HG02970 (cell line): ENCODE measurements around the gene SNX25.

Experiments used
- ATAC-seq: cut with Tn5 transposase; IDR thresholded peaks from one replicate; pipeline ENCODE4 v1.9.1; 2021; ENCODE audit warnings: mild to moderate bottlenecking, moderate library complexity, moderate number of reproducible peaks; ENCODE audit not compliant: unreplicated experiment, low FRiP score

Gene SNX25

DNA sequence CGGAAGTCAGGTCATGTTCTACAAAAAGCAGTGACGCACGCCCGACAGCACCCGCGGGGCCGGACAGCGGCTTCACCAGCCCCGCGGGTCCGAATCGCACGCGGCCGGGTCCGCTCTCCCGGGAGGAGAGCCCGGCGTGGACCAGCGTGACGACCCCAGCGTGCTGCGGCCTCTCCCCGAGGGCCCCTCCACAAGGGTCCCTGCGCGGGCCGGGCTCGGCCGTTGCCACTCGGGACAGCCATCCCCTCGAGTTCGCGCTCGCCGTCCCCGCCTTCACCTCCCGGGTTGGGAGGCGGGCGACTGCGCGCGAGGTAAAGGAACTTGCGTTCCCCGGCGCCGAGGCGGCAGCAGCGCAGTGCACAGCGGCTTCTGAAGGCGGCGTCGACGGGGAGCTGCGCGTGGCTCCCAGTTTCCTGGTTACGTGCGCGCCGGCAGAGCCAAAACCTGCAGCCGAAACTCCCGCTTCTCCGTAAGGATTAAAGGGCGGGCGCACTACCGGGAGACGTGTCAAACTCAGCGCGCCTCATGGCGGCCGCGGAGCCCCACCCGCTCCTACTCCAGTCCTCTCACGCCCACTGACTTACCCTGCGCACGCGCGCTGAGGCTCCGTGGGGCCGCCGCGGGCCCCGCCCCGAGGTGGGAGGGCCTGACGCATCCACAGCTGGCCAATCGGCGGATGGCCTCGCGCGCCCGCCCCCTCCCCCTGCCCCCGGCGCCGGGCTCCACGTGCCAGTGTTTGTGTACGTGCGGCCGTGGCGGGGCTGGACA, 186.7 kb downstream of the SNX25 start:
- ATAC-seq: peak; percentile 85

DNA sequence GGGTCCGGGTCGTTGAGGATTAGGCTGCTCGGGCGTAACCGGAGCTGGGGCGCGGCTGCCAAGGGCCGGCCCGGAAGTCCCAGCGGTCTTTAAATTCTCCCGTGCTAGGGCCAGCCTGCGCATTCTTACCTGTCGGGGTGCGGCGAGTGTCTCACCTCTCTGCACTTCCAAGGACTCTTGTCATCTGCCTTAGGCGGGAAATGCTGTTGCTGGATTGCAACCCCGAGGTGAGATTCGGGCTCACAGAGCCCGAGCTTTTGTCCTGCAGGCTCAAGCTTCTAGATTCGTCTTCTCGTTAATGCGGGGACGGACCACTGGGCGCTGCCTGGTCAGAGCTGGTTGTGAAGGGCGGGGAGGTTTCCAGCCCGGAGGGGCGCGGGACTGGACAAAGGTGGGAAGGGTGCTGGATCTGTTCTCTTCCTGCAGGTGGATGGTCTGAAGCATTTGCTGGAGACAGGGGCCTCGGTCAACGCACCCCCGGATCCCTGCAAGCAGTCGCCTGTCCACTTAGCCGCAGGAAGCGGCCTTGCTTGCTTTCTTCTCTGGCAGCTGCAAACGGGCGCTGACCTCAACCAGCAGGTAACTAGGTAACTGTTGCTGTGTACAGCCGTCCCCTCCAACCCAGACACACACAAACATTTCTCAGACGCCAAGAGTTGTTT, 187.5 kb downstream of the SNX25 start, which contains the start of gene ANKRD37:
ANKRD37 (plus strand) TSS at position 118 of the 662 bp plus-strand sequence; CDS start at position 201, 83 bp downstream.
- ATAC-seq: no peak

DNA sequence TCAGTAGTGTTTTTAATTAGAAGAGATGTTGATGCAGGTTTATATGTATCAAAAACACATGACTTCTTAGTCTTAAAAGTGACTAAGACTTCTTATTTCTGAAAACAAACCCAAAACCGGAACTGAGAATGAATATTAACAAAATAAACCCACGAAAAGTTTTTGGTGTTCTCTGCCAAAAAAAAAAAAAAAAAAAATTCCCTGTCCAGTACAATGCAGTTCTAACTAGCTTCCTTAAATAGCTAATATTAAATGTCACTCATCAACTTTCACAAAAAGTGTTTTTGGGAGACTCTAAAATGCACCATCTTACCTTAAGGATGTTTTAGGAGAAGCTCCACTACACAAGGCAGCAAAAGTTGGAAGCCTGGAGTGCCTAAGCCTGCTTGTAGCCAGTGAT, 189.2 kb downstream of the SNX25 start:
- no peak for ATAC-seq

DNA sequence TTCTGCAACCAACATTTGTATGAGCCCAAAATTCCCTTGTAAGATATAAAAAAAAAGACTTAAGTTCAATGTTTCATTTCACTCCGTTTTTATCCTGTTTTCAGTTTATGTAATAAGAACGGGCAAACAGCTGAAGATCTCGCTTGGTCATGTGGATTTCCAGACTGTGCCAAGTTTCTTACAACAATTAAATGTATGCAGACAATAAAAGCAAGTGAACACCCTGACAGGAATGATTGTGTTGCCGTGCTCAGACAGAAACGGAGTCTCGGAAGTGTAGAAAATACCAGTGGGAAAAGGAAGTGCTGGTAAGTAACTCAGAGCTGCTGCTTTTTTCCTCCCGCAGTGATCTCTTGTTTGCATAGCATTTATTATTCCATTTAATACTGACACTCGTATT, 190.1 kb downstream of the SNX25 start:
- ATAC-seq: no peak

DNA sequence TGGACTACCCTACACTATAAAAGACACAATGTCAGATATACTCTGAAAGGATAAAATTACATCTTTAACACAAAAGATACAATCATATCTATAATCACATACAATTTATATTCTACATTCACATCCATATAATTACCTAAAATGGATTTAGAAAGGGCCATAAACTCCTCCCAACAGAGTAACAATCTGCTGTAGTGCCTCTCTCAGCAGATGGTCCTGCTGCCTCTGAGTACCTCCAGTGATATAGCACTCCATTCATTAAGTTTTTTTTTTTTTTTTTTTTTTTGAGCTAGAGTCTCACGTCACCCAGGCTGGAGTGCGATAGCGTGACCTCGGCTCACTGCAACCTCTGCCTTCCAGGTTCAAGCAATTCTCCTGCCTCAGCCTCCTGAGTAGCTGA, 194.6 kb downstream of the SNX25 start:
- no peak for ATAC-seq

DNA sequence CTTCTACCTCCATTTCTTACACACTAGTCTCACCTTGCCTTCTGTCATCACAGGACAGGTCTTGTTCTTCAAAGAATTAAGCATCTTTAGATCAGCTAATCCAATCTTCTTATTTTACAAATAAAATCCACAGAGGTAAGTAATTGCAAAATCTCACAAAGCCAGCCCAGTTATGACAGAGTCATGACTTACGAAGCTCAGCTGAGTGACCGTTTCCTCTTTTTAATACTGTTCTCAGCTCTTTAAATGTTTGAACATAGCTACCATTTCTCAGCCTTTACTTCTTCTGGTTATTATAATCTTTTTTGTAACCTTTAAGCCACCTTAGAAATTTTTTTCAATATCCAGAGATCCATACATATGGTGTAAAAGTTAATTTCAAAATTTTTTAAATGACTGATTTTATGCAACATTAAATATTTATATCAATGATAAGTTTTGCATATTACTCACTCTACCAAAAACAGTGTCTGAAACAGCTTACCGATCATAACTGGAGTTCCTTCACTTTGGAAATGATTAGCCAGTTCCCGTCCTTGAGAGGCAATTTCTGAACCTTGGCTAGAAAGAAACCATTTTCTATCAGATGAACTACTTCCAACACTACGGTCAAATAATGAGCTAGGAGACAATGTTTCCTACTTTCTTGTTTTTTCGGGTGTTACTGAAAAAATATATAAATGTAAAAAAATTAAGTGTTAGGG, 196.1 kb downstream of the SNX25 start:
- ATAC-seq: no peak

DNA sequence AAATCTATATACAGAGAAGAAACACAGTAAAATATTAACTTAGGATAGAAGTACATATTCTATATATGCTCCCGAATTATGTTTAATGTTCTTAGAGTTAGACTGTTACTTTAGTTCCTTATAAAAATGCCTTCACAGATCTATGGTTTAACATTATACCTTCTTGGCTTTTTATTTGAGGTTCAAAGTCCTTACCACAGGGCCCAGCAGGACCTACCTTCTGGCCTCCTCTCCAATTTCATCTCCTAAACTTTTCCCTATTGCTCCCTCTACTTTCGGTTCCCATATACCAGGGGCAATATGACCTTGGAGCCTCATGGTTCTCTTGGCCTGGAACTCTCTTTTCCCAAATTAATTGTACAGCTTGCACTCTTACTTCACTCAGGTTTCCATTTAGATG, 199.0 kb downstream of the SNX25 start:
- no peak for ATAC-seq

DNA sequence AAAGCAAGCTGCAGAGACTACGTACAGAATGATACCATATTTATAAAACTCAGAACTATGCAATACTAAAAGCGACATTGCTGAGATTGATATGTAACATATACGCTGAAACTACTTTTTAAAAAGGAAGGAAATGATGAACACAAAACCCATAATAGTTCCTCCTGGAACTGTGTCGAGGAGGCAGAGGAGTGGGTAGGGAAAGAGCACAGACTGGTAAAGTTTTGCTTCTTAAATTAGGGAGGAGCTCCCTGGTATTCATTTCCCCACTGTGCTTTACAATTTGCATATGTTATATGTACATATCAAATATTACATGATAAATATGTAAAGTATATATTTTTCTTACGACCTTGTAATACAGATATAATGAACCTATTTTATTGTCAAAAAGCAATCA, 202.5 kb downstream of the SNX25 start:
- no peak for ATAC-seq

DNA sequence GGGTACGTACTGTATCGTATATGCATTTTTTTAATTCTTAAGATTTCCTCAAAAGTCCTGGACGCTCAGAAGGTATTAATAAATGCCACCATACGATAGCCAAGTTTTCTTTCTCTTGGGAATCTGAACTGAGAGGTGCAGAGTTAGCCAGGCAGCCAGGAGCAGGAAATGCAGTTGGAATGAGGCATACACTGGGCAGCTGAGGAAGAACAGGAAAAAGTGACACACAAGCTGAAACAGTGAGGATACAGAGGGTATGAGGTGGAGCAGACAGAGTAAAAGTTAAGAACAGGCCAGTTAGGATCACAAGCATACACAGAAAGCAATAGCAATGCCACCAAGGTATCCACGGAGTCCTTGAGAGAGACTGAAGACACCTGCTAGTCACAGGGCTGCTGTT, 203.0 kb downstream of the SNX25 start:
- ATAC-seq: no peak
